ENCODE results near the gene FALEC. TPM values are rescaled to one million over a fixed set of nuclear protein-coding genes. Genes with fewer than 3 reads are reported as not detected.

FALEC gene
- total RNA-seq, 2 experiments from 2014 or later = not detected

DNA sequence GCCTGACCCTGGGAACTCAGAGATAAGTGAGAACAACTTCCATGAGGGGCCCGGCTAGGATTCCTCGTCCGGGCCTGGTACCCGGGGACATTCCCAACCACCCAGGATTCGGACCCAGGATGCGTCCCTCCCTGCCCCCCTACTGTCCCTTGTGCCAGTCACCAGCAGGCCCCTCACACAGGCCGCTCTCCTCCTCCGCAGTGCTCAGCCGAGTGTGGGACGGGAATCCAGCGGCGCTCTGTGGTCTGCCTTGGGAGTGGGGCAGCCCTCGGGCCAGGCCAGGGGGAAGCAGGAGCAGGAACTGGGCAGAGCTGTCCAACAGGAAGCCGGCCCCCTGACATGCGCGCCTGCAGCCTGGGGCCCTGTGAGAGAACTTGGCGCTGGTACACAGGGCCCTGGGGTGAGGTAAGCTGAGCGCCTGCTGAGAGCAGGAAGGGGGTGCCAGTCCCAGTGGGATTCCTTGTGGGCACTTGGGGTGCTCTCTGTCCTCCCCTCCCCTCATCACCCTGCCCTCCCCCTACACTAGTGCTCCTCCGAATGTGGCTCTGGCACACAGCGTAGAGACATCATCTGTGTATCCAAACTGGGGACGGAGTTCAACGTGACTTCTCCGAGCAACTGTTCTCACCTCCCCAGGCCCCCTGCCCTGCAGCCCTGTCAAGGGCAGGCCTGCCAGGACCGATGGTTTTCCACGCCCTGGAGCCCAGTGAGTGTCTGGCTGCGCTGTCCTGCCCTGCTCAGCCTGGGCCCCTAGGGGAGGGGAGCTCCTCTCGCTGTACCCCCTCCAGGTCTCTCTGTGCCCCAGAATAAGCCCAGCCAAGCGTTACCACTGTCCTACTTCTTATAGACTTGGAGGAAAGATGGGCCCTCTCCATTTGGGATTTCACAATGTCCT is 43.5 kb downstream of the FALEC start:
- Histone ChIP-seq H3K9me3 (ENCODE audit: control insufficient read depth in 1 of 2, insufficient read depth in 1 of 2, low read length in 2 of 2) (no peaks in the 10 kb centered on the region), H3K27me3 (ENCODE audit: control insufficient read depth in 1 of 2, insufficient read depth in 2 of 2, low read length in 2 of 2) (no peaks in the 10 kb centered on the region), H3K4me1 (ENCODE audit: insufficient read depth, low read length) (peaks cover 62% of the 10 kb centered on the region), H3K27ac (ENCODE audit: low read depth in 1 of 2, low read length in 2 of 2) (no peak overlapping the region), H3K4me3 (ENCODE audit: low read length) (no peak overlapping the region), H3K36me3 (ENCODE audit: insufficient read depth, low read length) (peaks cover 14% of the 10 kb centered on the region)
- intact Hi-C loops (cut with DNase I, micrococcal nuclease) = no loop called here
- ChIA-PET POLR2A (interaction anchor here (0.7 to 14.5 kb wide), 5 partner anchors 15 to 91 kb away, joined by 4 to 1538 read pairs (median 5); partner anchors contain the start of genes ENSA, FALEC, MCL1 and TARS2), CTCF (interaction anchor here (0.5 to 6.4 kb wide), 10 partner anchors 8 to 207 kb away, joined by 3 to 183 read pairs (median 10); partner anchors contain the start of genes ENSA, GOLPH3L and MCL1)
- Mint-ChIP-seq H3K4me3 (no peak overlapping the region), H3K9me3 (no peaks in the 10 kb centered on the region), H3K27ac (no peak overlapping the region), H3K4me1 (ENCODE audit: low read depth) (peaks cover 38% of the 10 kb centered on the region), H3K36me3 (ENCODE audit: low read depth) (peaks cover 33% of the 10 kb centered on the region), H3K27me3 (no peaks in the 10 kb centered on the region)
- ATAC-seq (ENCODE audit: poor library complexity) (no peak), DNase-seq (peak in 2 of 14 experiments; percentile 13 to 45)
- TF ChIP-seq, protein P1, sequence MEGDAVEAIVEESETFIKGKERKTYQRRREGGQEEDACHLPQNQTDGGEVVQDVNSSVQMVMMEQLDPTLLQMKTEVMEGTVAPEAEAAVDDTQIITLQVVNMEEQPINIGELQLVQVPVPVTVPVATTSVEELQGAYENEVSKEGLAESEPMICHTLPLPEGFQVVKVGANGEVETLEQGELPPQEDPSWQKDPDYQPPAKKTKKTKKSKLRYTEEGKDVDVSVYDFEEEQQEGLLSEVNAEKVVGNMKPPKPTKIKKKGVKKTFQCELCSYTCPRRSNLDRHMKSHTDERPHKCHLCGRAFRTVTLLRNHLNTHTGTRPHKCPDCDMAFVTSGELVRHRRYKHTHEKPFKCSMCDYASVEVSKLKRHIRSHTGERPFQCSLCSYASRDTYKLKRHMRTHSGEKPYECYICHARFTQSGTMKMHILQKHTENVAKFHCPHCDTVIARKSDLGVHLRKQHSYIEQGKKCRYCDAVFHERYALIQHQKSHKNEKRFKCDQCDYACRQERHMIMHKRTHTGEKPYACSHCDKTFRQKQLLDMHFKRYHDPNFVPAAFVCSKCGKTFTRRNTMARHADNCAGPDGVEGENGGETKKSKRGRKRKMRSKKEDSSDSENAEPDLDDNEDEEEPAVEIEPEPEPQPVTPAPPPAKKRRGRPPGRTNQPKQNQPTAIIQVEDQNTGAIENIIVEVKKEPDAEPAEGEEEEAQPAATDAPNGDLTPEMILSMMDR (IDR thresholded peaks at IDR 0.05) = no peak

DNA sequence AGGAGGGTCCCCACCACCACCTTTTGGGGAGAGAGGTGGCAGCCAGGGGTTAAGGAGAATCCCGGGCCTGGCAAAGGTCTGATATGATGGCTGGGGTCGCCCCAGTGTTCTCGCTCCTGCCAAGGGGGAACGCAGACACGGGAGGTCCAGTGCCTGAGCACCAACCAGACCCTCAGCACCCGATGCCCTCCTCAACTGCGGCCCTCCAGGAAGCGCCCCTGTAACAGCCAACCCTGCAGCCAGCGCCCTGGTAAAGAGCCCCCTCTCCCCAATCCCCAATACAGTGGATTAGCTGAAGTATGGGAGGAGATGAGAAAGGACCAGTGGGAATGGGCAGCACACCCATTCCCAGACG is 44.1 kb downstream of the FALEC start:
- ChIA-PET POLR2A (interaction anchor here (0.7 to 14.5 kb wide), 5 partner anchors 14 to 90 kb away, joined by 4 to 1538 read pairs (median 5); partner anchors contain the start of genes ENSA, FALEC, MCL1 and TARS2), CTCF (interaction anchor here (0.5 to 6.4 kb wide), 11 partner anchors 8 to 208 kb away, joined by 3 to 183 read pairs (median 7); partner anchors contain the start of genes ENSA, GOLPH3L and MCL1)
- H3K4me3 Mint-ChIP-seq = peak overlapping the region; percentile 96
- H3K9me3 ChIP-seq (ENCODE audit: control insufficient read depth in 1 of 2, insufficient read depth in 1 of 2, low read length in 2 of 2) = no peaks in the 10 kb centered on the region
- peak overlapping the region; percentile 98 for H3K27ac Mint-ChIP-seq
- H3K27me3 Mint-ChIP-seq = no peaks in the 10 kb centered on the region
- intact Hi-C loops (cut with DNase I, micrococcal nuclease) = loop anchor here (1.0 to 5.0 kb wide), 4 partner anchors 69 to 438 kb away; partner anchors contain the start of genes ENSA (in 1 of the 2) and GOLPH3L (in 1 of the 2)
- no peaks in the 10 kb centered on the region for H3K27me3 ChIP-seq (ENCODE audit: control insufficient read depth in 1 of 2, insufficient read depth in 2 of 2, low read length in 2 of 2)
- H3K27ac ChIP-seq (ENCODE audit: low read depth in 1 of 2, low read length in 2 of 2) = no peak overlapping the region
- peak in 1 of 14 experiments; percentile 12 for DNase-seq
- ATAC-seq (ENCODE audit: poor library complexity) = no peak
- H3K9me3 Mint-ChIP-seq = no peaks in the 10 kb centered on the region
- H3K4me1 ChIP-seq (ENCODE audit: insufficient read depth, low read length) = peaks cover 68% of the 10 kb centered on the region
- H3K4me1 Mint-ChIP-seq (ENCODE audit: low read depth) = peaks cover 43% of the 10 kb centered on the region
- H3K4me3 ChIP-seq (ENCODE audit: low read length) = no peak overlapping the region
- H3K36me3 Mint-ChIP-seq (ENCODE audit: low read depth) = peaks cover 33% of the 10 kb centered on the region
- TF ChIP-seq, protein P1 (IDR thresholded peaks at IDR 0.05) = no peak
- H3K36me3 ChIP-seq (ENCODE audit: insufficient read depth, low read length) = peaks cover 14% of the 10 kb centered on the region

DNA sequence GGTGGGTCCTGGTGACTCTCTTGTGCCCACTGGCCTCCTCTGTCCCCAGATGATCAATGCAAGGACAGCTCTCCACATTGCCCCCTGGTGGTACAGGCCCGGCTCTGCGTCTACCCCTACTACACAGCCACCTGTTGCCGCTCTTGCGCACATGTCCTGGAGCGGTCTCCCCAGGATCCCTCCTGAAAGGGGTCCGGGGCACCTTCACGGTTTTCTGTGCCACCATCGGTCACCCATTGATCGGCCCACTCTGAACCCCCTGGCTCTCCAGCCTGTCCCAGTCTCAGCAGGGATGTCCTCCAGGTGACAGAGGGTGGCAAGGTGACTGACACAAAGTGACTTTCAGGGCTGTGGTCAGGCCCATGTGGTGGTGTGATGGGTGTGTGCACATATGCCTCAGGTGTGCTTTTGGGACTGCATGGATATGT is 44.5 kb downstream of the FALEC start:
- POLR2A ChIA-PET = interaction anchor here (0.7 to 14.5 kb wide), 12 partner anchors 9 to 436 kb away, joined by 3 to 1538 read pairs (median 8); partner anchors contain the start of genes ADAMTSL4, ENSA, FALEC and GOLPH3L
- intact Hi-C loops (cut with DNase I, micrococcal nuclease) = loop anchor here (1.0 to 5.0 kb wide), 4 partner anchors 69 to 437 kb away; partner anchors contain the start of genes ENSA (in 1 of the 2) and GOLPH3L (in 1 of the 2)
- H3K27ac Mint-ChIP-seq = peak overlapping the region; percentile 98
- Histone ChIP-seq H3K27me3 (ENCODE audit: control insufficient read depth in 1 of 2, insufficient read depth in 2 of 2, low read length in 2 of 2) (no peaks in the 10 kb centered on the region), H3K9me3 (ENCODE audit: control insufficient read depth in 1 of 2, insufficient read depth in 1 of 2, low read length in 2 of 2) (no peaks in the 10 kb centered on the region), H3K36me3 (ENCODE audit: insufficient read depth, low read length) (peaks cover 14% of the 10 kb centered on the region), H3K4me1 (ENCODE audit: insufficient read depth, low read length) (peaks cover 72% of the 10 kb centered on the region), H3K27ac (ENCODE audit: low read depth in 1 of 2, low read length in 2 of 2) (peak overlapping the region; percentile 92 to 97), H3K4me3 (ENCODE audit: low read length) (peak overlapping the region; percentile 90)
- ATAC-seq (ENCODE audit: poor library complexity) = peak; percentile 16
- H3K4me3 Mint-ChIP-seq = peak overlapping the region; percentile 96
- H3K9me3 Mint-ChIP-seq = no peaks in the 10 kb centered on the region
- CTCF ChIA-PET = interaction anchor here (0.7 to 6.4 kb wide), 15 partner anchors 9 to 188 kb away, joined by 3 to 183 read pairs (median 6); partner anchors contain the start of genes ENSA, GOLPH3L and MCL1
- TF ChIP-seq, protein P1 (IDR thresholded peaks at IDR 0.05) = peak; percentile 91
- peak; percentile 56 to 86 (median 68) for DNase-seq
- no peaks in the 10 kb centered on the region for H3K27me3 Mint-ChIP-seq
- peaks cover 33% of the 10 kb centered on the region for H3K36me3 Mint-ChIP-seq (ENCODE audit: low read depth)
- peaks cover 47% of the 10 kb centered on the region for H3K4me1 Mint-ChIP-seq (ENCODE audit: low read depth)
